ENCODE measurements around the gene M6PR. TPM values are rescaled to one million over a fixed set of nuclear protein-coding genes. Genes with fewer than 3 reads are reported as not detected.

The M6PR gene
- total RNA-seq: 143 and 162 TPM in 2 replicates

GRCh38 chr12:8949342-8950220 is at the start of gene M6PR:
TSS of gene M6PR (minus strand) at chr12:8949645. CDS start at chr12:8946404, 3,241 bp downstream.
- Histone ChIP-seq H2AFZ (ENCODE audit: low read length) (peak within 1 kb of the TSS; percentile 94), H3K27ac (ENCODE audit: low read depth, low read length) (peak within 1 kb of the TSS; percentile 96), H3K4me1 (ENCODE audit: insufficient read depth, low read length) (peaks cover 24% of the 10 kb centered on the region), H3K79me2 (ENCODE audit: insufficient read depth, low read length) (peaks cover 45% of the 10 kb centered on the region), H4K20me1 (ENCODE audit: insufficient read depth, low read length) (peaks cover 18% of the 10 kb centered on the region), H3K4me3 (ENCODE audit: insufficient read depth, low read length) (peak within 1 kb of the TSS; percentile 90), H3K27me3 (ENCODE audit: insufficient read depth, low read length) (no peaks in the 10 kb centered on the region), H3K9me3 (ENCODE audit: low read depth, low read length) (no peaks in the 10 kb centered on the region), H3K36me3 (ENCODE audit: insufficient read depth, low read length) (peaks cover 15% of the 10 kb centered on the region), H3K4me2 (ENCODE audit: insufficient read depth, low read length) (peak within 1 kb of the TSS; percentile 91)
- DNase-seq (ENCODE audit: insufficient read length, low spot score, missing footprints): peak; percentile 97
- TF ChIP-seq CTCF (IDR thresholded peaks at IDR 0.05; ENCODE audit: extremely low read depth, low read depth, low read length): peak; percentile 48

GRCh38 chr12:8996682-8997405 is 47.4 kb upstream of the M6PR start:
- H3K27ac ChIP-seq (ENCODE audit: low read depth, low read length): no peak overlapping the region
- TF ChIP-seq CTCF (IDR thresholded peaks at IDR 0.05; ENCODE audit: extremely low read depth, low read depth, low read length): no peak
- no peaks in the 10 kb centered on the region for H4K20me1 ChIP-seq (ENCODE audit: insufficient read depth, low read length)
- no peak overlapping the region for H3K4me2 ChIP-seq (ENCODE audit: insufficient read depth, low read length)
- no peak for DNase-seq (ENCODE audit: insufficient read length, low spot score, missing footprints)
- no peak overlapping the region for H2AFZ ChIP-seq (ENCODE audit: low read length)
- no peaks in the 10 kb centered on the region for H3K4me1 ChIP-seq (ENCODE audit: insufficient read depth, low read length)
- H3K79me2 ChIP-seq (ENCODE audit: insufficient read depth, low read length): no peaks in the 10 kb centered on the region
- H3K36me3 ChIP-seq (ENCODE audit: insufficient read depth, low read length): no peaks in the 10 kb centered on the region
- no peaks in the 10 kb centered on the region for H3K9me3 ChIP-seq (ENCODE audit: low read depth, low read length)
- no peaks in the 10 kb centered on the region for H3K27me3 ChIP-seq (ENCODE audit: insufficient read depth, low read length)
- no peak overlapping the region for H3K4me3 ChIP-seq (ENCODE audit: insufficient read depth, low read length)

- Histone ChIP-seq H3K9me3 (ENCODE audit: low read depth, low read length) (no peaks in the 10 kb centered on the region), H3K27ac (ENCODE audit: low read depth, low read length) (no peak overlapping the region), H3K4me1 (ENCODE audit: insufficient read depth, low read length) (no peaks in the 10 kb centered on the region), H3K27me3 (ENCODE audit: insufficient read depth, low read length) (no peaks in the 10 kb centered on the region), H3K36me3 (ENCODE audit: insufficient read depth, low read length) (no peaks in the 10 kb centered on the region), H2AFZ (ENCODE audit: low read length) (no peak overlapping the region), H3K79me2 (ENCODE audit: insufficient read depth, low read length) (no peaks in the 10 kb centered on the region), H4K20me1 (ENCODE audit: insufficient read depth, low read length) (no peaks in the 10 kb centered on the region), H3K4me2 (ENCODE audit: insufficient read depth, low read length) (no peak overlapping the region), H3K4me3 (ENCODE audit: insufficient read depth, low read length) (no peak overlapping the region)
- no peak for DNase-seq (ENCODE audit: insufficient read length, low spot score, missing footprints)
- no peak for TF ChIP-seq CTCF (IDR thresholded peaks at IDR 0.05; ENCODE audit: extremely low read depth, low read depth, low read length)
Observed at GRCh38 chr12:8995021-8995775, 45.8 kb upstream of the M6PR start.

All from osteoblast (primary cell).